Measurements from ENCODE around the gene PDGFA. TPM values are rescaled to one million over a fixed set of nuclear protein-coding genes. Genes with fewer than 3 reads are reported as not detected.

Gene PDGFA
- total RNA-seq, 1 experiment from 2014 or later: 20.1 TPM

GRCh38 chr7:510131-510481, 9.5 kb downstream of the PDGFA start:
- H3K9me3 Mint-ChIP-seq (ENCODE audit: unreplicated experiment): no peaks in the 10 kb centered on the region
- intact Hi-C loops (cut with micrococcal nuclease): no loop called here
- H3K4me1 Mint-ChIP-seq (ENCODE audit: insufficient read depth, unreplicated experiment): peaks cover 4% of the 10 kb centered on the region
- DNase-seq (ENCODE audit: unreplicated experiment): no peak
- no peak for TF ChIP-seq CTCF (IDR thresholded peaks at IDR 0.05; ENCODE audit: unreplicated experiment)
- no peak overlapping the region for H3K27ac Mint-ChIP-seq (ENCODE audit: low read depth, unreplicated experiment)
- H3K4me3 Mint-ChIP-seq (ENCODE audit: unreplicated experiment): no peak overlapping the region
- H3K27me3 Mint-ChIP-seq (ENCODE audit: insufficient read depth, unreplicated experiment): no peaks in the 10 kb centered on the region
- ChIA-PET CTCF (no interaction called here), POLR2A (no interaction called here)
- BruUV-seq (replicated peaks): no TSS peak
- H3K36me3 Mint-ChIP-seq (ENCODE audit: insufficient read depth, unreplicated experiment): peaks cover 41% of the 10 kb centered on the region

- ChIA-PET POLR2A (no interaction called here), CTCF (no interaction called here)
- Mint-ChIP-seq H3K4me3 (ENCODE audit: unreplicated experiment) (no peak overlapping the region), H3K27me3 (ENCODE audit: insufficient read depth, unreplicated experiment) (no peaks in the 10 kb centered on the region), H3K36me3 (ENCODE audit: insufficient read depth, unreplicated experiment) (peaks cover 44% of the 10 kb centered on the region), H3K4me1 (ENCODE audit: insufficient read depth, unreplicated experiment) (peaks cover 4% of the 10 kb centered on the region), H3K9me3 (ENCODE audit: unreplicated experiment) (no peaks in the 10 kb centered on the region), H3K27ac (ENCODE audit: low read depth, unreplicated experiment) (no peak overlapping the region)
- no peak for DNase-seq (ENCODE audit: unreplicated experiment)
- intact Hi-C loops (cut with micrococcal nuclease): no loop called here
- no TSS peak for BruUV-seq (replicated peaks)
- TF ChIP-seq CTCF (IDR thresholded peaks at IDR 0.05; ENCODE audit: unreplicated experiment): no peak
Observed at GRCh38 chr7:509426-510130, 10.1 kb downstream of the PDGFA start.

- Mint-ChIP-seq H3K4me3 (ENCODE audit: unreplicated experiment) (no peak overlapping the region), H3K27me3 (ENCODE audit: insufficient read depth, unreplicated experiment) (no peaks in the 10 kb centered on the region), H3K4me1 (ENCODE audit: insufficient read depth, unreplicated experiment) (no peaks in the 10 kb centered on the region), H3K9me3 (ENCODE audit: unreplicated experiment) (no peaks in the 10 kb centered on the region), H3K36me3 (ENCODE audit: insufficient read depth, unreplicated experiment) (peaks cover 44% of the 10 kb centered on the region), H3K27ac (ENCODE audit: low read depth, unreplicated experiment) (no peak overlapping the region)
- TF ChIP-seq CTCF (IDR thresholded peaks at IDR 0.05; ENCODE audit: unreplicated experiment): no peak
- ChIA-PET POLR2A (no interaction called here), CTCF (no interaction called here)
- DNase-seq (ENCODE audit: unreplicated experiment): no peak
- intact Hi-C loops (cut with micrococcal nuclease): no loop called here
- BruUV-seq (replicated peaks): no TSS peak
Observed at GRCh38 chr7:508461-509170, 11.0 kb downstream of the PDGFA start.

- BruUV-seq (replicated peaks): no TSS peak
- intact Hi-C loops (cut with micrococcal nuclease): no loop called here
- Mint-ChIP-seq H3K36me3 (ENCODE audit: insufficient read depth, unreplicated experiment) (peaks cover 44% of the 10 kb centered on the region), H3K4me3 (ENCODE audit: unreplicated experiment) (no peak overlapping the region), H3K4me1 (ENCODE audit: insufficient read depth, unreplicated experiment) (no peaks in the 10 kb centered on the region), H3K27ac (ENCODE audit: low read depth, unreplicated experiment) (no peak overlapping the region), H3K27me3 (ENCODE audit: insufficient read depth, unreplicated experiment) (no peaks in the 10 kb centered on the region), H3K9me3 (ENCODE audit: unreplicated experiment) (no peaks in the 10 kb centered on the region)
- no peak for TF ChIP-seq CTCF (IDR thresholded peaks at IDR 0.05; ENCODE audit: unreplicated experiment)
- no peak for DNase-seq (ENCODE audit: unreplicated experiment)
- POLR2A ChIA-PET: no interaction called here
- CTCF ChIA-PET: no interaction called here
Observed at GRCh38 chr7:507623-508300, 11.9 kb downstream of the PDGFA start.
